ENCODE results near the gene PCDHA4.

GRCh38 chr5:140802781-140803271 lies 4.0 kb upstream of the PCDHA4 start:
- TF ChIP-seq EZH2 (IDR thresholded peaks at IDR 0.05) (no peak), POLR2AphosphoS5 (IDR thresholded peaks at IDR 0.05; ENCODE audit: borderline replicate concordance, low read depth, low read length) (no peak)
